ENCODE measurements around the gene TAF1C. TPM values are rescaled to one million over a fixed set of nuclear protein-coding genes. Genes with fewer than 3 reads are reported as not detected.

TAF1C gene
- total RNA-seq, 1 donor: 19.5 TPM

DNA sequence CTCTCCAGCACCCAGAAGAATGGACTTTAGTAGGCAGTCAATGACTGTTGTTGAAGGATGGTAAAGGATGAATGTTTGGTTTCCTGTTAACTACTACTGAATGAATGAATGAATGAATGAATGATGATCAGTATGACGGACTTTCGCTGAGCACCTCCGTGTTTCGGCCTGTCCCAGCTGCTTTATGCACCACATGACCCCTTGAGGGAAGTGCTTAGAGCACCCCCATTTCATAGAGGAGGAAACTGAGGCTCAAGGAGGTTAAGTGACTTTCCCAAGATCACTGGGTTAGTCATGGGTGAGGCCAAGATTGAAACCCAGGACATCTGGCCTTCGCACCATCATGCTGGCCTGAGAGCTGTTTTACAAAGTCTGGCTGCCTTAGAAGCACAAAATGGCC is 46.1 kb upstream of the TAF1C start:
- DNase-seq (ENCODE audit: insufficient read length, low spot score, missing footprints): peak; percentile 49
- H3K79me2 ChIP-seq (ENCODE audit: insufficient read depth, low read length): no peaks in the 10 kb centered on the region
- no peaks in the 10 kb centered on the region for H3K36me3 ChIP-seq (ENCODE audit: insufficient read depth, low read length)
- no peaks in the 10 kb centered on the region for H3K9me3 ChIP-seq (ENCODE audit: low read depth, low read length)
- no peak overlapping the region for H3K27ac ChIP-seq (ENCODE audit: low read depth, low read length)
- H2AFZ ChIP-seq (ENCODE audit: low read length): no peak overlapping the region
- no peak overlapping the region for H3K4me2 ChIP-seq (ENCODE audit: insufficient read depth, low read length)
- H3K27me3 ChIP-seq (ENCODE audit: insufficient read depth, low read length): peaks cover 5% of the 10 kb centered on the region
- H3K4me1 ChIP-seq (ENCODE audit: insufficient read depth, low read length): peaks cover 7% of the 10 kb centered on the region
- no peaks in the 10 kb centered on the region for H4K20me1 ChIP-seq (ENCODE audit: insufficient read depth, low read length)
- TF ChIP-seq, protein P1, sequence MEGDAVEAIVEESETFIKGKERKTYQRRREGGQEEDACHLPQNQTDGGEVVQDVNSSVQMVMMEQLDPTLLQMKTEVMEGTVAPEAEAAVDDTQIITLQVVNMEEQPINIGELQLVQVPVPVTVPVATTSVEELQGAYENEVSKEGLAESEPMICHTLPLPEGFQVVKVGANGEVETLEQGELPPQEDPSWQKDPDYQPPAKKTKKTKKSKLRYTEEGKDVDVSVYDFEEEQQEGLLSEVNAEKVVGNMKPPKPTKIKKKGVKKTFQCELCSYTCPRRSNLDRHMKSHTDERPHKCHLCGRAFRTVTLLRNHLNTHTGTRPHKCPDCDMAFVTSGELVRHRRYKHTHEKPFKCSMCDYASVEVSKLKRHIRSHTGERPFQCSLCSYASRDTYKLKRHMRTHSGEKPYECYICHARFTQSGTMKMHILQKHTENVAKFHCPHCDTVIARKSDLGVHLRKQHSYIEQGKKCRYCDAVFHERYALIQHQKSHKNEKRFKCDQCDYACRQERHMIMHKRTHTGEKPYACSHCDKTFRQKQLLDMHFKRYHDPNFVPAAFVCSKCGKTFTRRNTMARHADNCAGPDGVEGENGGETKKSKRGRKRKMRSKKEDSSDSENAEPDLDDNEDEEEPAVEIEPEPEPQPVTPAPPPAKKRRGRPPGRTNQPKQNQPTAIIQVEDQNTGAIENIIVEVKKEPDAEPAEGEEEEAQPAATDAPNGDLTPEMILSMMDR (IDR thresholded peaks at IDR 0.05; ENCODE audit: extremely low read depth, low read depth, low read length): no peak
- no peak overlapping the region for H3K4me3 ChIP-seq (ENCODE audit: insufficient read depth, low read length)

DNA sequence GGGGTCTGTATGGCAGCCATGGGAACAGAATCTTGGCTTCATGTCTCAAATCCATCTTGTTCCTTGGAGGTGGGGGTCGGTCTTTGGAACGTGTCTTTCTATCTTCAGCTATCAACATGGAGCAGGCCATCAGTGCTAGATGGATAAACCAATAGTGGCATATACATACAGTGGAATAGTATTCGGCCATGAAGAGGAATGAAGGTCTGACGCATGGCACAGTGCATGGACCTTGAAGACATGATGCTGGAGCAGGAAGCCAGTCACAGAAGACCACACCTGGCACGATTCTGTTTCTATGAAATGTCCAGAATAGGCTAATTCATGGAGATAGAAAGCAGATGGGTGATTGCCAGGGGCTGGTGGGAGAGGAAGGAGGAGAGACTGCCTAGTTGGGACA is 45.2 kb upstream of the TAF1C start:
- DNase-seq (ENCODE audit: insufficient read length, low spot score, missing footprints): peak; percentile 6
- Histone ChIP-seq H4K20me1 (ENCODE audit: insufficient read depth, low read length) (no peaks in the 10 kb centered on the region), H3K36me3 (ENCODE audit: insufficient read depth, low read length) (no peaks in the 10 kb centered on the region), H3K9me3 (ENCODE audit: low read depth, low read length) (no peaks in the 10 kb centered on the region), H2AFZ (ENCODE audit: low read length) (no peak overlapping the region), H3K27me3 (ENCODE audit: insufficient read depth, low read length) (peaks cover 3% of the 10 kb centered on the region), H3K4me2 (ENCODE audit: insufficient read depth, low read length) (no peak overlapping the region), H3K4me1 (ENCODE audit: insufficient read depth, low read length) (peaks cover 11% of the 10 kb centered on the region), H3K79me2 (ENCODE audit: insufficient read depth, low read length) (no peaks in the 10 kb centered on the region), H3K4me3 (ENCODE audit: insufficient read depth, low read length) (no peak overlapping the region), H3K27ac (ENCODE audit: low read depth, low read length) (no peak overlapping the region)
- TF ChIP-seq, protein P1 (IDR thresholded peaks at IDR 0.05; ENCODE audit: extremely low read depth, low read depth, low read length): no peak

DNA sequence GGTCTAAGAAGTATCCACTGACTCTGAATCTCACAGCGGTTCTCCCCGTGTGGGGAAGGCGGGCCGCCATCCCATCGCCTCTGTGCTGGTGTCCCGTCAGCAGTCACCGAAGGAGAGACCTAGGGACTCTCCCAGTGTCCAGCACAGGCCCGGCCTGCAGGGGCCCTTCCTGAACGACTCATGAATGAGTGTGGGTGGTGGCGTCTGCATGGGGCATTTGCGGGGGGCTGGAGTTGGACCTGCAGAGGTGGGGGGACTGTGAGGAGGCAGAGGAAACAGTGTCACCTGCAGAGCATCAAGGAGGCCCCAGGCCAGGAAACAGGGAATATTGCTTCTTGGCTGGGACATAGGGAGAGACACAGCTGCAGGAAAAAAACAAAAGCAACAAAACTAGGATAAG is 42.6 kb upstream of the TAF1C start:
- Histone ChIP-seq H3K4me3 (ENCODE audit: insufficient read depth, low read length) (no peak overlapping the region), H3K4me2 (ENCODE audit: insufficient read depth, low read length) (no peak overlapping the region), H3K9me3 (ENCODE audit: low read depth, low read length) (no peaks in the 10 kb centered on the region), H3K36me3 (ENCODE audit: insufficient read depth, low read length) (no peaks in the 10 kb centered on the region), H3K4me1 (ENCODE audit: insufficient read depth, low read length) (peaks cover 11% of the 10 kb centered on the region), H4K20me1 (ENCODE audit: insufficient read depth, low read length) (no peaks in the 10 kb centered on the region), H3K27ac (ENCODE audit: low read depth, low read length) (no peak overlapping the region), H2AFZ (ENCODE audit: low read length) (no peak overlapping the region), H3K27me3 (ENCODE audit: insufficient read depth, low read length) (no peaks in the 10 kb centered on the region), H3K79me2 (ENCODE audit: insufficient read depth, low read length) (no peaks in the 10 kb centered on the region)
- peak; percentile 76 for DNase-seq (ENCODE audit: insufficient read length, low spot score, missing footprints)
- TF ChIP-seq, protein P1 (IDR thresholded peaks at IDR 0.05; ENCODE audit: extremely low read depth, low read depth, low read length): no peak

DNA sequence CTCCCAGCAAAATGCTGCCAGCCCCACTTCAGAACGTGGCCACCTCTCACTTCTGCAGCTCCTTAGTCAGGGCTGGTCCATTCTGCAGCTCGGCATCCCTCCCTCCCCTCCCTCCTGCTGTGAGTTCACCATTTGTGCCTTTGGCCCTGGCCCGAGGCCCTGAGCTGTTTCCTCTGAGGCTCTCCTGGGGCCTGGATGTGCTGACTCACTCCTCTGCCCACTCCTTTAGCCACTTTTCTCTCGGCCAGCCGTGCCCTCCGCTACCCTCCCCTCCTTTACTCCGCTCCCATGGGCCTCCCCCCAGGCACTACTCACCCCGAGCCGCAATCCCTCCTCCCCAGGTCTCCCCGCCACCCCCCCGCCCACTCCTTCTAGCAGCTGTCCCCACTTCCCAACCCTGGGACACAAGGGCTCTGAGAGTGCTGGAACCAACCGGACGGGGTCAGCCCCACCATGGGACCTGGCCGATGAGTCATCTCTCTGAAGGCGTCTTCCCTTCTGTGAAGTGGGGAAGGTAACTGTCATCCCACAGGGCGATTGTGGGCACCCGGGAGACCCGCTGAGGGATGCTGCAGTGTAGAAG is 41.5 kb upstream of the TAF1C start:
- H3K4me3 ChIP-seq (ENCODE audit: insufficient read depth, low read length): peak overlapping the region; percentile 55
- H3K79me2 ChIP-seq (ENCODE audit: insufficient read depth, low read length): no peaks in the 10 kb centered on the region
- peak overlapping the region; percentile 70 for H3K4me2 ChIP-seq (ENCODE audit: insufficient read depth, low read length)
- no peaks in the 10 kb centered on the region for H3K9me3 ChIP-seq (ENCODE audit: low read depth, low read length)
- no peak overlapping the region for H3K27ac ChIP-seq (ENCODE audit: low read depth, low read length)
- no peaks in the 10 kb centered on the region for H4K20me1 ChIP-seq (ENCODE audit: insufficient read depth, low read length)
- DNase-seq (ENCODE audit: insufficient read length, low spot score, missing footprints): peak; percentile 99
- no peaks in the 10 kb centered on the region for H3K27me3 ChIP-seq (ENCODE audit: insufficient read depth, low read length)
- H2AFZ ChIP-seq (ENCODE audit: low read length): peak overlapping the region; percentile 54
- peaks cover 11% of the 10 kb centered on the region for H3K4me1 ChIP-seq (ENCODE audit: insufficient read depth, low read length)
- TF ChIP-seq, protein P1 (IDR thresholded peaks at IDR 0.05; ENCODE audit: extremely low read depth, low read depth, low read length): no peak
- H3K36me3 ChIP-seq (ENCODE audit: insufficient read depth, low read length): no peaks in the 10 kb centered on the region

Measured in osteoblast (primary cell).